Activated naive CD4-positive, alpha-beta T cell treated with anti-CD3 and anti-CD28 coated beads, Interleukin-2, amount 10 ng/mL, durations not matched to agents 7 days and 5 days (primary cell): ENCODE results near the gene KDM7A.

ENCODE experiments used
- CTCF ChIA-PET: fragments of 350-600 bp; sonication (Branson Sonifier 250); formaldehyde crosslinking; loops from one replicate; lab custom pipeline; 2021; ENCODE audit warnings: antibody characterized with exemption; lab: Charles Lee
- DNase-seq: peaks from one replicate; pipeline ENCODE4 v3.0.0-alpha.2; 2020
- H3K27ac Mint-ChIP-seq: one replicate; pipeline ENCODE4 v1.8.0; 2021; ENCODE audit warnings: mild to moderate bottlenecking, moderate library complexity, mixed read lengths
- H3K27me3 Mint-ChIP-seq: one replicate; pipeline ENCODE4 v1.8.0; 2021; ENCODE audit warnings: mild to moderate bottlenecking, mixed read lengths
- H3K36me3 Mint-ChIP-seq: one replicate; pipeline ENCODE4 v1.8.0; 2021; ENCODE audit warnings: mixed read lengths
- H3K4me1 Mint-ChIP-seq: one replicate; pipeline ENCODE4 v1.8.0; 2021; ENCODE audit warnings: mixed read lengths
- H3K4me3 Mint-ChIP-seq: one replicate; pipeline ENCODE4 v1.8.0; 2021; ENCODE audit warnings: mild to moderate bottlenecking, moderate library complexity, mixed read lengths
- H3K9me3 Mint-ChIP-seq: one replicate; pipeline ENCODE4 v1.8.0; 2021; ENCODE audit warnings: mixed read lengths

KDM7A gene

GRCh38 chr7:140056431-140057142 is 120.2 kb downstream of the KDM7A start:
- H3K36me3 Mint-ChIP-seq = peaks cover 69% of the 10 kb centered on the region
- H3K27ac Mint-ChIP-seq = no peak overlapping the region
- H3K27me3 Mint-ChIP-seq = no peaks in the 10 kb centered on the region
- H3K4me3 Mint-ChIP-seq = no peak overlapping the region
- H3K9me3 Mint-ChIP-seq = no peaks in the 10 kb centered on the region
- CTCF ChIA-PET = interaction anchor here (0.7 to 1.1 kb wide), 3 partner anchors 44 to 248 kb away, joined by 3 read pairs; no protein-coding TSS in a partner anchor
- H3K4me1 Mint-ChIP-seq = peaks cover 68% of the 10 kb centered on the region
- no peak for DNase-seq

- Mint-ChIP-seq H3K4me1 (peaks cover 61% of the 10 kb centered on the region), H3K4me3 (no peak overlapping the region), H3K27me3 (no peaks in the 10 kb centered on the region), H3K9me3 (no peaks in the 10 kb centered on the region), H3K36me3 (peaks cover 62% of the 10 kb centered on the region), H3K27ac (no peak overlapping the region)
- no peak for DNase-seq
- CTCF ChIA-PET = no interaction called here
These were observed 121.0 kb downstream of the KDM7A start for GRCh38 chr7:140055833-140056232.

- CTCF ChIA-PET = no interaction called here
- DNase-seq = no peak
- H3K4me3 Mint-ChIP-seq = no peak overlapping the region
- H3K27me3 Mint-ChIP-seq = no peaks in the 10 kb centered on the region
- H3K4me1 Mint-ChIP-seq = peaks cover 50% of the 10 kb centered on the region
- peaks cover 67% of the 10 kb centered on the region for H3K36me3 Mint-ChIP-seq
- no peaks in the 10 kb centered on the region for H3K9me3 Mint-ChIP-seq
- H3K27ac Mint-ChIP-seq = no peak overlapping the region
These were observed 122.0 kb downstream of the KDM7A start for GRCh38 chr7:140054751-140055150.

GRCh38 chr7:140053812-140054539 is 122.8 kb downstream of the KDM7A start:
- DNase-seq = no peak

GRCh38 chr7:140051820-140052219 is 125.0 kb downstream of the KDM7A start:
- H3K4me3 Mint-ChIP-seq = no peak overlapping the region
- no peak overlapping the region for H3K27ac Mint-ChIP-seq
- no peaks in the 10 kb centered on the region for H3K27me3 Mint-ChIP-seq
- no peak for DNase-seq
- peaks cover 29% of the 10 kb centered on the region for H3K4me1 Mint-ChIP-seq
- peaks cover 62% of the 10 kb centered on the region for H3K36me3 Mint-ChIP-seq
- CTCF ChIA-PET = interaction anchor here (1.4 to 1.6 kb wide), 2 partner anchors 10 to 12 kb away, joined by 3 read pairs; no protein-coding TSS in a partner anchor
- no peaks in the 10 kb centered on the region for H3K9me3 Mint-ChIP-seq

More at GRCh38 chr7:140053812-140054539, 122.8 kb downstream of the KDM7A start:
- Mint-ChIP-seq H3K4me1 (peaks cover 42% of the 10 kb centered on the region), H3K4me3 (no peak overlapping the region), H3K9me3 (no peaks in the 10 kb centered on the region), H3K27me3 (no peaks in the 10 kb centered on the region), H3K36me3 (peaks cover 63% of the 10 kb centered on the region), H3K27ac (peak overlapping the region; percentile 70)
- CTCF ChIA-PET = no interaction called here

GRCh38 chr7:140050100-140050499 is 126.7 kb downstream of the KDM7A start:
- H3K27me3 Mint-ChIP-seq = no peaks in the 10 kb centered on the region
- no peak overlapping the region for H3K27ac Mint-ChIP-seq

GRCh38 chr7:140049339-140050024 is 127.3 kb downstream of the KDM7A start:
- DNase-seq = no peak
- H3K4me1 Mint-ChIP-seq = peaks cover 17% of the 10 kb centered on the region
- H3K4me3 Mint-ChIP-seq = no peak overlapping the region
- peaks cover 56% of the 10 kb centered on the region for H3K36me3 Mint-ChIP-seq
- CTCF ChIA-PET = no interaction called here
- no peaks in the 10 kb centered on the region for H3K9me3 Mint-ChIP-seq
- no peaks in the 10 kb centered on the region for H3K27me3 Mint-ChIP-seq
- no peak overlapping the region for H3K27ac Mint-ChIP-seq

More at GRCh38 chr7:140050100-140050499, 126.7 kb downstream of the KDM7A start:
- no peak overlapping the region for H3K4me3 Mint-ChIP-seq
- no peak for DNase-seq
- H3K36me3 Mint-ChIP-seq = peaks cover 59% of the 10 kb centered on the region
- H3K4me1 Mint-ChIP-seq = peaks cover 23% of the 10 kb centered on the region
- H3K9me3 Mint-ChIP-seq = no peaks in the 10 kb centered on the region
- CTCF ChIA-PET = interaction anchor here (1.6 kb wide), 1 partner anchor 14 kb away, joined by 3 read pairs; no protein-coding TSS in a partner anchor

GRCh38 chr7:140048989-140049338 is 127.8 kb downstream of the KDM7A start:
- CTCF ChIA-PET = no interaction called here
- Mint-ChIP-seq H3K4me3 (no peak overlapping the region), H3K27ac (no peak overlapping the region), H3K36me3 (peaks cover 55% of the 10 kb centered on the region), H3K4me1 (peaks cover 11% of the 10 kb centered on the region), H3K27me3 (no peaks in the 10 kb centered on the region), H3K9me3 (no peaks in the 10 kb centered on the region)
- DNase-seq = no peak

- H3K27ac Mint-ChIP-seq = no peak overlapping the region
- H3K27me3 Mint-ChIP-seq = no peaks in the 10 kb centered on the region
These were observed 128.6 kb downstream of the KDM7A start for GRCh38 chr7:140048138-140048537.

GRCh38 chr7:140047197-140047596 is 129.6 kb downstream of the KDM7A start:
- Mint-ChIP-seq H3K4me3 (no peak overlapping the region), H3K27me3 (no peaks in the 10 kb centered on the region), H3K9me3 (no peaks in the 10 kb centered on the region), H3K27ac (no peak overlapping the region), H3K4me1 (peaks cover 3% of the 10 kb centered on the region), H3K36me3 (peaks cover 46% of the 10 kb centered on the region)
- CTCF ChIA-PET = no interaction called here
- no peak for DNase-seq

More at GRCh38 chr7:140048138-140048537, 128.6 kb downstream of the KDM7A start:
- peaks cover 3% of the 10 kb centered on the region for H3K4me1 Mint-ChIP-seq
- no peak for DNase-seq
- H3K9me3 Mint-ChIP-seq = no peaks in the 10 kb centered on the region
- peaks cover 51% of the 10 kb centered on the region for H3K36me3 Mint-ChIP-seq
- no peak overlapping the region for H3K4me3 Mint-ChIP-seq
- CTCF ChIA-PET = no interaction called here

GRCh38 chr7:140045697-140046096 is 131.1 kb downstream of the KDM7A start:
- Mint-ChIP-seq H3K4me1 (peaks cover 5% of the 10 kb centered on the region), H3K36me3 (peaks cover 51% of the 10 kb centered on the region), H3K4me3 (no peak overlapping the region), H3K9me3 (no peaks in the 10 kb centered on the region), H3K27ac (no peak overlapping the region), H3K27me3 (no peaks in the 10 kb centered on the region)
- DNase-seq = no peak
- CTCF ChIA-PET = no interaction called here

GRCh38 chr7:140044251-140044650 is 132.5 kb downstream of the KDM7A start:
- Mint-ChIP-seq H3K36me3 (peaks cover 59% of the 10 kb centered on the region), H3K4me3 (no peak overlapping the region), H3K4me1 (peaks cover 18% of the 10 kb centered on the region), H3K27me3 (no peaks in the 10 kb centered on the region), H3K27ac (no peak overlapping the region), H3K9me3 (no peaks in the 10 kb centered on the region)
- CTCF ChIA-PET = no interaction called here
- no peak for DNase-seq

GRCh38 chr7:140042386-140042670 is 134.5 kb downstream of the KDM7A start:
- Mint-ChIP-seq H3K27ac (no peak overlapping the region), H3K4me1 (peaks cover 22% of the 10 kb centered on the region), H3K4me3 (no peak overlapping the region), H3K27me3 (no peaks in the 10 kb centered on the region), H3K9me3 (no peaks in the 10 kb centered on the region), H3K36me3 (peaks cover 69% of the 10 kb centered on the region)
- DNase-seq = no peak
- CTCF ChIA-PET = no interaction called here

GRCh38 chr7:140041659-140042385 is 135.0 kb downstream of the KDM7A start:
- Mint-ChIP-seq H3K27me3 (no peaks in the 10 kb centered on the region), H3K9me3 (no peaks in the 10 kb centered on the region), H3K36me3 (peaks cover 67% of the 10 kb centered on the region), H3K27ac (no peak overlapping the region), H3K4me1 (peaks cover 23% of the 10 kb centered on the region), H3K4me3 (no peak overlapping the region)
- CTCF ChIA-PET = interaction anchor here (1.2 kb wide), 1 partner anchor 10 kb away, joined by 3 read pairs; no protein-coding TSS in a partner anchor
- no peak for DNase-seq
